Activated gamma-delta T cell treated with Interleukin-2 at 50 U/mL for 16 hours (primary cell): ENCODE data around the gene STAG3.
"Not testable (repeated sequence)": the region's sequence is repeated elsewhere in the genome, so short reads cannot be mapped to it uniquely, and the experiment has no call there.

Experiments used
- DNase-seq: peaks from one replicate; pipeline ENCODE4 v3.0.0-alpha.2; 2020

The STAG3 gene

GRCh38 chr7:100177045-100178001, at the start of gene STAG3, which contains the start of gene GPC2:
TSS of gene STAG3 (plus strand) at chr7:100177918. CDS start at chr7:100180557, 2,639 bp downstream.
TSS of gene GPC2 (minus strand) at chr7:100177381. CDS start at chr7:100177199, 182 bp downstream.
- peak; percentile 94 for DNase-seq

DNA sequence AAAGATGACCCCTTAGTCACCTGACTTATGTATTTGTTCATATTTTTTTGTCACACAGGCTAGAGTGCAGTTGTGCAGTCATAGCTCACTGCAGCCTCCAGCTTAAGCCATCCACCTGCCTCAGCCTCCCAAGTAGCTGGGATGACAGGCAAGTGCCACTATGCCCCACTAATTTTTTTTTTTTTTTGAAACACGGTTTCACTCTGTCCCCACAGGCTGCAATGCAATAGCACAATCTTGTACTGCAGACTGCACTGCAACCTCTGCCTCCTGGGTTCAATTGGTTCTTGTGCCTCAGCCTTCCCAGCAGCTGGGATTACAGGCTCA, 49.1 kb upstream of the STAG3 start:
- DNase-seq: no peak

GRCh38 chr7:100130220-100130607, 47.5 kb upstream of the STAG3 start:
- DNase-seq: not testable (repeated sequence)

DNA sequence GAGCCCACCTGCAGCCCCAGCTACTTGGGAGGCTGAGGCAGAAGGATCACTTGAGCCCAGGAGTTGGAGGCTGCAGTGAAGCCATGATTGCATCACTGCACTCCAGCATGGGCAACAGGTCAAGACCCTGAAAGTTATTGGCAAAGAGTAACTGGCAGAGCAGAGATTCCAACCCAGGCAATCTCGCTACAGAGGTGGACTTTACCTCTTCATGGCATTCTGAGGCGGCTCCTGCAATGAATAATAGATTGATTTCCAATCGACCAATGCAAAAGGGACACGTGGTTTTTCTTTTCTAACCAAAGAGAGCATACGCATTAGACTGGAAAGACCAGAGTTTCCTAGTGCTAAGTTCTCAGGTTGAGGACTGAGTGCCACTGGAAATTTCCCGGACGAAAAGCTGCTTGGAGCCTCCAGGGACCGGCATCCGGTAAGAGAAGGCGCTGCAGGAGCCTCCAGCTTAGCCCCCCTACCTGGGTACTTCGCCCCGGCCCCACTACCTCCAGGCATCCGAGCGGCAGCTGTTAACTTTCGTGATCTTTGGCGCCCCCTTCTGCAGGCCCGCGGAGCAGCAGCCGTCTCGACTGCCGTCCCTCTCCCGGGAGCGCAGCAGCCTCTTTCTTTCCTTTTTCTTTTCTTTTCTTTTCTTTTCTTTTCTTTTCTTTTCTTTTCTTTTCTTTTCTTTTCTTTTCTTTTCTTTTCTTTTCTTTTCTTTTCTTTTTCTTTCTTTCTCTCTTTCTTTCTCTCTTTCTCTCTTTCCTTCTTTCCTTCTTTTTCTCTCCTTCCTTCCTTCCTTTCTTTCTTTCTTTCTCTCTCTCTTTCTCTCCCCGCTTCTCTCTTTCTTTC, 46.9 kb upstream of the STAG3 start:
- peak; percentile 88 for DNase-seq

DNA sequence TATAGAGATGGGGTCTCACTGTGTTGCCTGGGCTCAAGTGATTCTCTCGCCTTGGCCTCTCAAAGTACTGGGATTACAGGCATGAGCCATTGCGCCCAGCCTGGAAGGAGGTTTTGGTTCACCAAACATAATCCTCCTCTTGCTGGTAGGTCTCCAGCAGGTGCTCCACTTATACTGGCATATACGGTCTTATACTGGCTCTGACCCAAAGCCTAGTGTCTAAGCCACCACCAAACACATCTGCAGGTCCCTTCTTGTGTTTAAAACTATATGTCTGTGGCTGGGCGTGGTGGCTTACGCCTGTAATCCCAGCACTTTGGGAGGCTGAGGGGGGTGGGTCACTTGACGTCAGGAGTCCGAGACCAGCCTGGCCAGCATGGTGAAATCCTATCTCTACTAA, 45.6 kb upstream of the STAG3 start:
- no peak for DNase-seq

DNA sequence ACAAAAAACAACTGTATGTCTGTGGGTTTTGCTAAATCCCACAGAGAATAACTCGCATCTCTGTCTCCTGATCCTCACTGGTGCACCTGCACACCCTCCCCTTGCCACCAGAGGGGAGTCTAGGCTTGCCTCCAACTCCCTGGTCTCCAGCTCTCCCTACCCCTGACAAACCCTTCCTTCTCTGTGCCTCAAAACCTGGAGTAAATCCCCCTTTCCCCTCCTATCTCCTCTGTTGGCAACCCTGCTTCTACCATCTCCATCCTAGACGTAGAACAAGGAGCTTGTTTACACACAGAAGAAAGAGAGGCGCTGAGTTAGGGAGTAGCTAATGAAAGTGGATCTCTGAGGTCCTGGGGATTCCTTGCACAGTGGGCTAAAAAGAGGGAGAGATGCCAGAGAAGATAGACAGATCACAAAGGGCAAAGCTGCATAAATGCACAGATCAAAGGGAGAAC, 45.0 kb upstream of the STAG3 start:
- peak; percentile 59 for DNase-seq

DNA sequence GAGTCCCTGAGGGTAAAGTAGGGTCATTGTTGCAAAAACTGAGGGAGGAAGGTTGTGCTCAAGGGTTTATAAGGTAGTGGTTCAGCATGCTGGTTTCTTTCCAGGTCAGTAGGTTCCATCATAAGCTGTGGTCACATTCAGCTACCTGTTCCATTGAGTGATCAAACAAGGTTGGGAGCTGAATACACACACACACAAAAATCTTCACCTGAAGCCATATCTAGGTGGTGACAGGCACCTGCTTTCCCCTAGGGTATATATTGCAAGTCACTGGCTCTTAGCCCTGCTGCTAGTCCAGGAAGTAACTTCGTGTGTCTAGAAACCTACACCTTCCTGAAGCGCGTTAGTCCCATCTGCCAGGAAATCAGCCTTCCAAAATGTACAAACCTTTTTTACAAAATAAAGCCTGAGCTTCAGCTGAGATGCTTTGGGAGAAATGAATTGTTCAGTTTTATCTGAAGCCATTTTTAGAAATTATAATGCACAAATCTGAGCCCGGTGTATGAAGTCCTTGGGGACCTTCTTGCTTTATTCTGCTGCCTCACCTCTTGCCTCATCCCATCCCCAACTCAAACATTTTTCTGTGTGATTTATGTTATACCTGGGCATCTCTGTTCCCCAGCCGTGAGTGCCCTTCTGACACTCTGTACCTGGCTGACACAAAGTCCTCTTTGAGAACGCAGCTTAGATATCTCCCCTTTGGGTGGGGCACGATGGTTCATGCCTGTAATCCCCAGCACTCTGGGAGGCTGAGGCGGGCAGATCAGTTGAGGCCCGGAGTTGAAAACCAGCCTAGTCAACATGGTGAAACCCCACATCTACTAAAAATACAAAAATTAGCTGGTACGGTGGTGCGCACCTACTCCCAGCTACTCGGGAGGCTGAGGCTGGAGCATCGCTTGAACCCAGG, 39.6 kb upstream of the STAG3 start:
- no peak for DNase-seq

DNA sequence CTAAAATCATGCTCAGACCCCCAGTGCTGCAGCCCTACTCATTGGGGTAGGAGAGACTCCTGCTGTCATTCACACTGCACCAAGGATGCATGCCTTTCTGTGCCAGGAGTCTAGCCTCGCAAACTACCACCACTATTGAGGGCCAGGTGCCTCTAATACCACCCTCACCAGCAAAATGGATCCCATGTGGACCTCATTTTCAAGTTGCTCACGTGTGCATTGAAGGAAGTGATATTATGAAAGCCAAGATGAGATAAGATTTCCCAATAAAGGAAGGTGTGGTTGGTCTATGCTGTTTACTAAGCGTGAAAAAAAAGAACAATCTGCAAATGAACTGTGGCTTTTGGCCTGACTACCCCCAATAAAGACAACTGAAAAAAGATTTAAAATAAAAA, 36.2 kb upstream of the STAG3 start:
- DNase-seq: no peak

GRCh38 chr7:100142461-100142860, 35.3 kb upstream of the STAG3 start:
- no peak for DNase-seq

DNA sequence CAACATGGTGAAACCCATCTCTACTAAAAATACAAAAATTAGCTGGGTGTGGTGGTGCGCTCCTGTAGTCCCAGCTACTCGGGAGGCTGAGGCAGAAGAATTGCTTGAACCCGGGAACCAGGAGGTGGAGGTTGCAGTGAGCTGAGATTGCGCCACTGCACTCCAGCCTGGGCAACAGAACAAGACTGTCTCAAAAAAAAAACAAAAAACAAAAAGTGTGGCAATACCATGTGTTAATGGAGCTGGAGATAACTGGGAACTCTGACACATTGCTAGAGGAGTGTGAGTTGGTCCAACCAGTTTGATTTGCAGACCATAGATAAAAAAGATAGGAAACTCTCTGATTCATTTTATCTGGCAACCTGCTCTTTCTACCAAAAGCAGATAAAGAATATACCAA, 31.4 kb upstream of the STAG3 start:
- not testable (repeated sequence) for DNase-seq

GRCh38 chr7:100147278-100147677, 30.4 kb upstream of the STAG3 start:
- DNase-seq: no peak

- DNase-seq: no peak
Observed at GRCh38 chr7:100148225-100148558, 29.5 kb upstream of the STAG3 start.

DNA sequence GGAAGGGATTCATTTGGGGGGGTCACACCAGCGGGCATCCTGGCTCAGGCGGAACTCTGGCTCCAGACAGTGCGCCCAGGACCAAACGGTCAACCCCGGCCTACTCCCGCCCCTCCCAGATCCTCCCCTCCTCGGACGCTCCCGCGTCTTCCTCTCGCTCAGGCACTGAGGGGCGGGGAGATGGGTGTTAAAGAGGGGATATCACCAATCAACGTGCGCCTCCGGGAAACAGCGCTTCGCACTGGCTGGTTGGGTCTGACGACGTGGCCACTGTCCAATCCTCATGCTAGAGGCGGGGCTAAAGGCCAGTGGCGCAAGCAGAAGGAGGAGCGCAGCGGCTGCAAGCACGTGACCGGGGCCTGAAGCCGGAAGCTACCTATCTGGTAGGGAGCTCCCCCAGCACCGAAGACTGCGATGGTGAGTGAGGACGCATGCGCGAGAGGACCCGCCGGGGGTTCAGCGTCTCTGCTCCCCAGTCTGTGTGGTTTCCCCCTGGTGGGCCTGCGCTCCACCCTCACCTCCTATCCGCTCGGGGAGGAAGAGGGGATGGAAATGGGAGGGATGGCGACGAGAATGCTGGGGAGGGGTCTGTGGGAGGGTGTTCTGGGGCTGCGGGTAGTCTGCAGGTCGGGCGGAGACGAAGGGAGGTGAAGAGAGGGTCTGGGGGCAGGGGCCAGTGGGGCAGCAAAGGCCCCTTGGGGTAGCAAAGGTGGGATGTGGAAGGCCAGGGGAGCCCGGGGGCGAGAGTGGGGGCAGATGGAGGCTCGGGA, 29.0 kb upstream of the STAG3 start, which contains the start of gene LAMTOR4:
TSS of gene LAMTOR4 (plus strand) at position 360 of the 770 bp plus-strand sequence. CDS start at position 415, 55 bp downstream.
- DNase-seq: peak; percentile 98

GRCh38 chr7:100152404-100152803, 25.3 kb upstream of the STAG3 start:
- no peak for DNase-seq

DNA sequence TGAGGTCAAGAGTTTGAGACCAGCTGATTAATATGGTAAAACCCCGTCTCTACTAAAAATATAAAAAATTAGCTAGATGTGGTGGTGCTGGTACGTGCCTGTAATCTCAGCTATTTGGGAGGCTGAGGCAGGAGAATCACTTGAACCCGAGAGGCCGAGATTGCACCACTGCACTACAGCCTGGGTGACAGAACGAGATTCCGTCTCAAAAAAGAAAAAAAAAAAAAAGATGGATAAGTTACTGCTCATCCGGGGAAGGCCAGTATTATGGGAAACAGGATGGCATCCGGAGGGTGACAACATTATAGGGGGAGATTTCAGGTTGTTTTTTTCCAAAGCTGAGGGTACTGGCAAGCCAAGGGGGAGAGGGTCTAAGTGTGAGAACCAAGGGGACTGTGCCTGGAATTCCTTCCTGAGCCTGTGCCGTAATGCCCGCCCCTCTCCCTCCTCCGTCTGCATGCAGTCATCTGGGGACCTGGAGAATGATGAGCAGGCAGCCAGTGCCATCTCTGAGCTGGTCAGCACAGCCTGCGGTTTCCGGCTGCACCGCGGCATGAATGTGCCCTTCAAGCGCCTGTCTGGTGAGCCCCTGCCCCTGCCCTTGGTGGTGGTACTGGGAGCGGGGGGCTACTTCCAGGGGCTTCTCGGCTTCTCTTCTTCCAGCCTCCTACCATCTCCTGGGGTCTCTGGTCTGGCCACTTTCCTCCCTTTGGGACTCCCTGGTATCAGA, 24.6 kb upstream of the STAG3 start:
- no peak for DNase-seq

- no peak for DNase-seq
Observed at GRCh38 chr7:100153708-100154535, 23.8 kb upstream of the STAG3 start.

DNA sequence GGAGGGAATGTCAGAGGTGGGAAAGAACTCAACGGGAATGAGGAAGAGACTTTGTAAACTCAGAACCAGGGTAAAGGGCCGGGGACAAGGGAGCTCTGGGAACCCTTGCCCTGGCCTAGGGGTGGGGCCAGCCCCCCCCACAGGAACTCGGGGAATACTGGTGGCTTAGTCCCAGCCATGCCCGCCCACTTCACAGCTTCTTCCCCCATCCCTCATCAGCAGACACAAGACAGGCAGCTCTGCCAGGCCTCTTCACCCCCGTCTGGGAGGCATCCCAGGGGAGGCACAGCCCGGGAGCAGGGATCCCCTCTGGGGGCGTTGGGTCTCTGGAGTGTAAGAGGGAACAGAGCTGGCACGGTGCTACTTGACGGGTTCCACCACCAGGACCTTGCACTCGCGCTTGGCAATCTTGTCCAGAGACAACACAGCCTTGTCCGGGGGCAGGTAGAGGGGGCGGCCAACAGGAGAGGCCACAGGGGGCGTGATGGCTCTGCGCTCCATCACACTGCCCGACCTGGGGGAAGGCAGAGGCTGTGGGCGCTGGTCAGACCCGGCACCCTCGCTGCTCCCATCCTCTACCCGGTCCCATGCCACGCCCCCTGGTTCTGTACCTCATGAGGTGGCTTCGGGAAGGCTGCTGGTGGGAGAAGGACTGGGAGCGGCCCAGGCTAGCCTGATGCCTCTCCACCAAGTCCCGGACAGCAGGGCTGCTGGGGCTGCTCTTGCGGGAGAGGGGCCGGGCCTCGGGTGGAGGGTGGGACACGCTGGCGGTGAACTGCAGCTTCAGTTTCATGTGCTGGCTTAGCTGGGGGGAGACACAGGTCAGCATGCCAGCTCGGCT, 22.8 kb upstream of the STAG3 start:
- no peak for DNase-seq

- no peak for DNase-seq
Observed at GRCh38 chr7:100155553-100156317, 22.0 kb upstream of the STAG3 start.
